Heart left ventricle (tissue), 16 donors: ENCODE measurements around the gene CCDC92B. TPM values are rescaled to one million over a fixed set of nuclear protein-coding genes. Genes with fewer than 3 reads are reported as not detected.

Experiments
- ATAC-seq, 4 donors: fragments of 200-7000 bp; cut with Tn5 transposase; one replicate each; pipeline ENCODE4 v1.9.1; 2020 to 2022; ENCODE audit warnings: moderate library complexity in 4 of 4, mild to moderate bottlenecking in 3 of 4, moderate number of reproducible peaks in 1 of 4
- DNase-seq, 5 donors: peaks; one replicate each; pipeline ENCODE4 v3.0.0-alpha.2; 2020
- H3K27ac ChIP-seq, 12 donors: fragments of 200-600 bp; sonication (generic) in 4 of 12; one replicate each; pipeline versions ENCODE4 v1.5.0 to v1.8.0; 2016 to 2022; ENCODE audit warnings: mild to moderate bottlenecking in 2 of 12
- H3K27me3 ChIP-seq, 9 donors: fragments of 200-600 bp; sonication (generic) in 2 of 9; one replicate each; pipeline versions ENCODE4 v1.5.1 to v1.8.0; 2016 to 2022; ENCODE audit warnings: mild to moderate bottlenecking in 3 of 9
- H3K36me3 ChIP-seq, 9 donors: fragments of 200-600 bp; sonication (generic) in 2 of 9; one replicate each; pipeline versions ENCODE4 v1.5.0 to v1.8.0; 2018 to 2022; ENCODE audit warnings: mild to moderate bottlenecking in 2 of 9
- H3K4me1 ChIP-seq, 12 donors: fragments of 200-600 bp; sonication (generic) in 4 of 12; one replicate each; pipeline versions ENCODE4 v1.5.0 to v1.8.0; 2016 to 2022; ENCODE audit warnings: mild to moderate bottlenecking in 3 of 12
- H3K4me3 ChIP-seq, 12 donors: fragments of 200-600 bp; sonication (generic) in 4 of 12; one replicate each; pipeline versions ENCODE4 v1.5.0 to v1.8.0; 2017 to 2022; ENCODE audit warnings: mild to moderate bottlenecking in 9 of 12, moderate library complexity in 4 of 12
- H3K9me3 ChIP-seq, 12 donors: fragments of 200-600 bp; sonication (generic) in 4 of 12; one replicate each; pipeline versions ENCODE4 v1.5.0 to v1.8.0; 2016 to 2022; ENCODE audit warnings: mild to moderate bottlenecking in 1 of 12
- POLR2A ChIP-seq, 2 donors: fragments of 450-650 bp; IDR thresholded peaks; one replicate each; pipeline ENCODE4 v1.6.1; 2017; ENCODE audit warnings: antibody characterized with exemption in 2 of 2, mild to moderate bottlenecking in 2 of 2, moderate library complexity in 2 of 2
- WGBS, 4 donors: extraction: QIAGEN DNeasy Blood & Tissue Kit in 2 of 4; methylation state at CpG; one replicate each; pipeline versions ENCODE4 v1.1.5 to v1.1.7; 2013 to 2018; 5-methylcytosine and 5-hydroxymethylcytosine counted together
- intact Hi-C, 10 donors: fragments of 100-400 bp; cut with DNase I; formaldehyde crosslinking; loops; one replicate each; pipeline versions ENCODE4 v1.11.1 to v1.14.2; 2022
- polyA plus RNA-seq, 2 donors: library from polyadenylated mRNA; stranded (reverse); fragments of 200-250 nt; gene quantifications; one replicate each; pipeline ENCODE4 v1.2.3, GENCODE V29; 2013
- total RNA-seq, 9 donors: library from RNA; depleted of rRNA in 2 of 9; stranded (reverse); fragments of >200 nt in 2 of 9; fragmentation: NEBNext Ultra II Directional in 3 of 9; extraction: Animal tissue kit (Norgen Biotek cat#: 25700) in 3 of 9; gene quantifications; one replicate each; pipeline versions ENCODE4 v1.1.0 to v1.2.4, GENCODE V29; 2016 to 2023
- TF ChIP-seq, protein P1 (sequence below), 12 donors: fragments of 200-600 bp; sonication (generic) in 4 of 12; IDR thresholded peaks; one replicate each; pipeline versions ENCODE4 v1.5.0 to v1.8.0; 2018 to 2022; ENCODE audit warnings: antibody characterized with exemption in 12 of 12, mild to moderate bottlenecking in 5 of 12
- donor health status: ischemic (EF 13 %, LVEDD 7.1; RV severe dilation, severe dysfunction).
- donor health status: healthy with polysubstance abuse.
- donor health status: DM: no; HTN: yes; CAD: no.
- donor health status: DM: no; HTN: no; CAD: no.
- donor health status: ischemic (EF 25% LVEDD 6.9; RV normal size, moderate dysfunction).
- donor health status: ischemic (EF 25% LVEDD 5.7; RV mildly dilated, moderate dysfunction).
- donor health status: healthy.
- donor health status: DM: yes; HTN: yes; CAD: no.
- donor health status: ischemic (EF 35%, LVEDD 5.7; RV mildly dilated, moderate dysfunction).
- donor health status: nonischemic (EF 11% LVEDD 7.7; RV severe dilation, severe dysfunction).
- donor health status: DM: yes; HTN: yes; CAD: no.
- donor health status: PGD.
- donor health status: ischemic (EF 29% LVEDD 5.4; RV normal size, mild dysfunction).
- donor health status: nonischemic (EF 23%, LVEDD 6.1; RV moderate dilation, normal function).

Gene CCDC92B
- total and polyA plus RNA-seq, 11 donors, result 0.03 to 0.44 (median 0.18) TPM; not detected in 3

- H3K36me3 ChIP-seq, result peaks cover 0 to 34% (median 30%) of the 10 kb centered on the region in 9 donors
- TF ChIP-seq POLR2A (IDR thresholded peaks at IDR 0.05), result no peak
- TF ChIP-seq, protein P1, sequence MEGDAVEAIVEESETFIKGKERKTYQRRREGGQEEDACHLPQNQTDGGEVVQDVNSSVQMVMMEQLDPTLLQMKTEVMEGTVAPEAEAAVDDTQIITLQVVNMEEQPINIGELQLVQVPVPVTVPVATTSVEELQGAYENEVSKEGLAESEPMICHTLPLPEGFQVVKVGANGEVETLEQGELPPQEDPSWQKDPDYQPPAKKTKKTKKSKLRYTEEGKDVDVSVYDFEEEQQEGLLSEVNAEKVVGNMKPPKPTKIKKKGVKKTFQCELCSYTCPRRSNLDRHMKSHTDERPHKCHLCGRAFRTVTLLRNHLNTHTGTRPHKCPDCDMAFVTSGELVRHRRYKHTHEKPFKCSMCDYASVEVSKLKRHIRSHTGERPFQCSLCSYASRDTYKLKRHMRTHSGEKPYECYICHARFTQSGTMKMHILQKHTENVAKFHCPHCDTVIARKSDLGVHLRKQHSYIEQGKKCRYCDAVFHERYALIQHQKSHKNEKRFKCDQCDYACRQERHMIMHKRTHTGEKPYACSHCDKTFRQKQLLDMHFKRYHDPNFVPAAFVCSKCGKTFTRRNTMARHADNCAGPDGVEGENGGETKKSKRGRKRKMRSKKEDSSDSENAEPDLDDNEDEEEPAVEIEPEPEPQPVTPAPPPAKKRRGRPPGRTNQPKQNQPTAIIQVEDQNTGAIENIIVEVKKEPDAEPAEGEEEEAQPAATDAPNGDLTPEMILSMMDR (IDR thresholded peaks at IDR 0.05), result no peak
- H3K4me3 ChIP-seq, result peak overlapping the region in 11 of 12 donors; percentile 12 to 98 (median 57)
- no peaks in the 10 kb centered on the region for H3K27me3 ChIP-seq
- ATAC-seq, result no peak
- H3K27ac ChIP-seq, result peak overlapping the region in 10 of 12 donors; percentile 82 to 100 (median 89)
- intact Hi-C loops, result loop anchor here in 1 of 10 donors (10.0 kb wide), 1 partner anchor 311 kb away; no protein-coding TSS in a partner anchor
- DNase-seq, result peak in 2 of 5 donors; percentile 30 to 65
- peaks cover 10 to 71% (median 39%) of the 10 kb centered on the region in 12 donors for H3K4me1 ChIP-seq
- H3K9me3 ChIP-seq, result no peaks in the 10 kb centered on the region
- 68 to 75% (median 70%) methylated on average over 19 to 25 of the region's 25 CpGs for WGBS, 4 donors
Observed at GRCh38 chr17:2705888-2706795, 43.3 kb downstream of the CCDC92B start.

DNA sequence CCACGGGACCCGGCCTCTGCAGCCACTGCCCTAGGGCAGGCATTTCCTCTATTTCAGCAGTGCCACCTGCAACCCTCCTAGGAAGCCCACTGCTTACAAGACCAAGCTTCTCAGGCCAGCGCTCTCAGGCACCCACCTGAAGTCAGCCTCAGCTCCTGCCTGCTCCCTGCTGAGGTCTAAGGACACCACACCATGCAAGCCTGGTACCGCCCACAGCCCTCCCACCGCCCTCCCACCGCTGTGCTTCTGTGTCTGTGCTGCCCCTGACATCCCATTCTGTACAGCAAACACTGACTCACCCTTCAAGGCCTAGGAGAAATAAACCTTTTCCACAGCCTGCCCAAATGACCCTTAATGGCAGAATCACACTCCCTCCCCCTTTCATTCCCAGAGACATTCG lies 44.2 kb downstream of the CCDC92B start:
- Histone ChIP-seq H3K27me3 (no peaks in the 10 kb centered on the region), H3K4me3 (peak overlapping the region in 3 of 12 donors; percentile 57 to 98 (median 98)), H3K9me3 (no peaks in the 10 kb centered on the region), H3K36me3 (peaks cover 0 to 43% (median 39%) of the 10 kb centered on the region in 9 donors), H3K27ac (peak overlapping the region in 5 of 12 donors; percentile 1 to 87 (median 82)), H3K4me1 (peaks cover 7 to 63% (median 33%) of the 10 kb centered on the region in 12 donors)
- no peak for TF ChIP-seq POLR2A (IDR thresholded peaks at IDR 0.05)
- TF ChIP-seq, protein P1 (IDR thresholded peaks at IDR 0.05), result no peak
- ATAC-seq, result no peak
- peak in 2 of 5 donors; percentile 25 to 38 for DNase-seq
- intact Hi-C loops, result loop anchor here in 1 of 10 donors (10.0 kb wide), 1 partner anchor 310 kb away; no protein-coding TSS in a partner anchor
- WGBS, 4 donors, result 64 to 83% (median 74%) methylated on average over 7 of the region's 7 CpGs

DNA sequence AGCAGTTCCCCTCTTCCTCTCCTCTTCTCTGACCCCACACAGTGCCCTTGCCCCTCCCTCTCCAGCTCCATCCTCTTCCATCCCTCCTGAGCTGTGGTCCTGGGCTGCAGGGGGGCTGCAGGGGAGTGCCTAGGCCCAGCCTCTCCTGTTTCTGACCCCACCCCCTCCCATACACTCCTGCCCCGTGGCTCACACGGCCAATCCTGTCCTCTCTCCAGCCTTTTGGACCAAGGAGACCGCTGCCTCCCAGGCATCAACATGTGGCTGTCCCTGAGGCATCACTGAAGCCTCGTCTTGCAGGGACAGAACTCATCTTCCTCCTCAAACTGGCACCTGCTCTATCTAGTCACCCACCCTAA lies 44.6 kb downstream of the CCDC92B start:
- H3K27ac ChIP-seq, result peak overlapping the region in 5 of 12 donors; percentile 17 to 87 (median 34)
- no peak overlapping the region for H3K4me3 ChIP-seq
- no peaks in the 10 kb centered on the region for H3K9me3 ChIP-seq
- no peak for TF ChIP-seq POLR2A (IDR thresholded peaks at IDR 0.05)
- TF ChIP-seq, protein P1 (IDR thresholded peaks at IDR 0.05), result no peak
- peaks cover 0 to 47% (median 43%) of the 10 kb centered on the region in 9 donors for H3K36me3 ChIP-seq
- intact Hi-C loops, result loop anchor here in 1 of 10 donors (10.0 kb wide), 1 partner anchor 310 kb away; no protein-coding TSS in a partner anchor
- ATAC-seq (no peak), DNase-seq (peak in 2 of 5 donors; percentile 22 to 55)
- 28 to 63% (median 51%) methylated on average over 4 of the region's 4 CpGs for WGBS, 4 donors
- no peaks in the 10 kb centered on the region for H3K27me3 ChIP-seq
- H3K4me1 ChIP-seq, result peaks cover 3 to 59% (median 30%) of the 10 kb centered on the region in 12 donors
